K562 (cell line): ENCODE results near the gene SV2C. TPM values are rescaled to one million over a fixed set of nuclear protein-coding genes. Genes with fewer than 3 reads are reported as not detected.

Experiments used
- ATAC-seq: fragments of 200-7000 bp; cut with Tn5 transposase; 3 replicates; pipeline ENCODE4 v1.9.1; 2020; ENCODE audit warnings: moderate library complexity
- BruUV-seq: library from RNA; stranded (reverse); fragments of 400-500 nt; replicated peaks from 2 replicates; lab custom pipeline; 2021; lab: Mats Ljungman, UMichigan
- CTCF ChIA-PET: fragments of 300-600 bp; formaldehyde crosslinking; extraction: SDS; loops from one replicate; lab custom pipeline; 2021; ENCODE audit warnings: low intra/inter-chr PET ratio; lab: Yijun Ruan, JAX
- POLR2A ChIA-PET: fragments of 300-600, 350-650 bp; sonication (Branson Sonifier 250); formaldehyde crosslinking; extraction: SDS; loops from one replicate; lab custom pipeline; 2021; ENCODE audit warnings: antibody characterized with exemption, inconsistent platforms; lab: Yijun Ruan, JAX
- DNase-seq, 4 experiments: peaks; one replicate each; pipeline versions ENCODE4 v3.0.0 to v3.0.0-alpha.2; 2011 to 2018; ENCODE audit warnings: low spot score in 3 of 4, mixed read lengths in 3 of 4; ENCODE audit errors: extremely low read depth in 1 of 4
- FAIRE-seq: peaks from 2 replicates; lab custom pipeline; 2011; peaks lifted over from hg19 to GRCh38; lab: Jason Lieb, UNC
- H2AFZ ChIP-seq: 2 replicates; pipeline ENCODE4 v1.6.0; 2011; ENCODE audit warnings: low read depth, low read length, control low read depth, inconsistent platforms
- H3K27ac ChIP-seq: fragments of 200-600 bp; 3 replicates; pipeline ENCODE4 v1.8.0; 2011; ENCODE audit warnings: low read depth, mild to moderate bottlenecking, control low read depth, inconsistent platforms, low read length, moderate library complexity, mixed read lengths; ENCODE audit errors: extremely low read depth
- H3K27me3 ChIP-seq, 2 experiments: fragments of 300-600 bp in 1 of 2; 2 replicates in 1 of 2; 3 replicates in 1 of 2; pipeline versions ENCODE4 v1.6.0 to v1.8.0; 2011; ENCODE audit warnings: inconsistent platforms in 2 of 2, low read length in 2 of 2, mild to moderate bottlenecking in 1 of 2, mixed read lengths in 1 of 2, moderate library complexity in 1 of 2; ENCODE audit not compliant: control insufficient read depth in 2 of 2, insufficient read depth in 2 of 2
- H3K36me3 ChIP-seq: fragments of 300-600 bp; 3 replicates; pipeline ENCODE4 v1.8.0; 2011; ENCODE audit warnings: mild to moderate bottlenecking, low read length, inconsistent platforms; ENCODE audit not compliant: control insufficient read depth, insufficient read depth
- H3K4me1 ChIP-seq, 2 experiments: fragments of 200-600 bp in 1 of 2; replicated peaks in 1 of 2; 2 replicates in 1 of 2; 3 replicates in 1 of 2; pipeline versions ENCODE4 v1.5.1 to v1.8.0; 2011; ENCODE audit warnings: inconsistent platforms in 2 of 2, low read length in 2 of 2, mild to moderate bottlenecking in 1 of 2, mixed read lengths in 1 of 2, moderate library complexity in 1 of 2; ENCODE audit not compliant: control insufficient read depth in 2 of 2, insufficient read depth in 2 of 2
- H3K4me2 ChIP-seq: 2 replicates; pipeline ENCODE4 v1.6.1; 2011; ENCODE audit warnings: low read length, control low read depth, inconsistent platforms, mixed read lengths; ENCODE audit not compliant: insufficient read depth
- H3K4me3 ChIP-seq: fragments of 200-600 bp; sonication (generic), shearing (Covaris generic); 2 replicates; pipeline ENCODE4 v1.5.1; 2016; ENCODE audit warnings: control low read depth, inconsistent platforms
- H3K79me2 ChIP-seq: fragments of 200-600 bp; 3 replicates; pipeline ENCODE4 v1.8.0; 2011; ENCODE audit warnings: low read length, inconsistent platforms; ENCODE audit not compliant: control insufficient read depth, insufficient read depth
- H3K9ac ChIP-seq, 2 experiments: 2 replicates each; pipeline versions ENCODE4 v1.6.0 to v1.6.1; 2011; ENCODE audit warnings: low read depth in 2 of 2, low read length in 2 of 2, control low read depth in 1 of 2, inconsistent platforms in 1 of 2, mild to moderate bottlenecking in 1 of 2, mixed read lengths in 1 of 2; ENCODE audit not compliant: insufficient read depth in 1 of 2
- H3K9me1 ChIP-seq: one replicate; pipeline ENCODE4 v1.6.0; 2011; ENCODE audit warnings: inconsistent platforms, mild to moderate bottlenecking, low read length, moderate library complexity; ENCODE audit not compliant: control insufficient read depth, insufficient read depth
- H3K9me3 ChIP-seq: replicated peaks from 2 replicates; pipeline ENCODE4 v1.5.1; 2011; ENCODE audit warnings: low read depth, low read length, inconsistent platforms; ENCODE audit not compliant: control insufficient read depth, insufficient read depth
- H4K20me1 ChIP-seq: replicated peaks from 2 replicates; pipeline ENCODE4 v1.6.1; 2011; ENCODE audit warnings: low read length, inconsistent platforms, mixed read lengths; ENCODE audit not compliant: control insufficient read depth, insufficient read depth
- C11orf30 ChIP-seq: fragments of 450-650 bp; IDR thresholded peaks from 2 replicates; pipeline ENCODE4 v1.6.1; 2016; ENCODE audit warnings: low read depth, mild to moderate bottlenecking
- HDAC3 ChIP-seq: fragments of 450-650 bp; IDR thresholded peaks from 2 replicates; pipeline ENCODE4 v1.6.1; 2018; ENCODE audit warnings: borderline replicate concordance, mild to moderate bottlenecking, moderate library complexity; ENCODE audit not compliant: partially characterized antibody
- MAFK ChIP-seq: IDR thresholded peaks from 2 replicates; pipeline ENCODE4 v1.6.1; 2011; ENCODE audit warnings: low read length, improper control_type of control experiment
- SAFB2 ChIP-seq: fragments of 200-400 bp; formaldehyde crosslinking; IDR thresholded peaks from 2 replicates; pipeline ENCODE4 v1.6.1; 2018; ENCODE audit warnings: borderline replicate concordance, low read length, low read depth, moderate library complexity; ENCODE audit not compliant: severe bottlenecking
- WGBS: fragments of 100-300 bp; shearing (Covaris generic); methylation state at CpG from one replicate; pipeline ENCODE4 v1.1.6; 2016; ENCODE audit warnings: low coverage, mixed read lengths; ENCODE audit not compliant: insufficient coverage; ENCODE audit errors: missing lambda C conversion rate; 5-methylcytosine and 5-hydroxymethylcytosine counted together
- in situ Hi-C: fragments of 300-500 bp; cut with MboI; formaldehyde crosslinking; loops from 4 replicates; pipeline ENCODE4 v1.15.0; 2018; ENCODE audit warnings: inconsistent platforms, mixed read lengths
- intact Hi-C: fragments of 100-400 bp; cut with micrococcal nuclease; formaldehyde crosslinking; loops from 2 replicates; pipeline ENCODE4 v1.14.2; 2022
- polyA plus RNA-seq, 8 experiments: library from polyadenylated mRNA; depleted of rRNA in 4 of 8; stranded (reverse) in 5 of 8; unstranded in 3 of 8; fragments of >200 nt; fragmentation: Nextera tagmentation in 2 of 8; fragmentation: Illumina TruSeq in 1 of 8; extraction: Ambion mirVana in 2 of 8; extraction: Trizol in 1 of 8; gene quantifications; 2 replicates each; pipeline versions ENCODE4 v1.2.1 to v1.2.3, GENCODE V29; 2011 to 2014; ENCODE audit warnings: inconsistent platforms in 1 of 8, missing spikeins in 1 of 8
- total RNA-seq, 7 experiments: library from RNA; depleted of rRNA in 6 of 7; stranded (reverse); fragments of >200 nt in 6 of 7; fragmentation: Illumina TruSeq in 2 of 7; extraction: Trizol in 2 of 7; gene quantifications; 2 replicates each; pipeline versions ENCODE4 v1.2.1 to v1.2.3, GENCODE V29; 2011 to 2021; ENCODE audit warnings: low replicate concordance in 1 of 7
- TF ChIP-seq, protein P1 (sequence below): fragments of 450-650 bp; IDR thresholded peaks from 2 replicates; pipeline ENCODE4 v1.6.1; 2016; ENCODE audit warnings: borderline replicate concordance
- TF ChIP-seq, protein P2 (sequence below): fragments of 450-650 bp; IDR thresholded peaks from 2 replicates; pipeline ENCODE4 v1.6.1; 2016; ENCODE audit warnings: mild to moderate bottlenecking, moderate library complexity
- TF ChIP-seq, protein P3 (sequence below): fragments of 250-450 bp; sonication (Bioruptor Pico); IDR thresholded peaks from 2 replicates; pipeline ENCODE4 v1.4.0; 2020; ENCODE audit warnings: mild to moderate bottlenecking, moderate library complexity

Gene SV2C
- total and polyA plus RNA-seq, 9 of the 15 experiments (the other 6 are each of a cell fraction or from before 2014, with no cell fraction given): 0.05 TPM; not detected in 8

DNA sequence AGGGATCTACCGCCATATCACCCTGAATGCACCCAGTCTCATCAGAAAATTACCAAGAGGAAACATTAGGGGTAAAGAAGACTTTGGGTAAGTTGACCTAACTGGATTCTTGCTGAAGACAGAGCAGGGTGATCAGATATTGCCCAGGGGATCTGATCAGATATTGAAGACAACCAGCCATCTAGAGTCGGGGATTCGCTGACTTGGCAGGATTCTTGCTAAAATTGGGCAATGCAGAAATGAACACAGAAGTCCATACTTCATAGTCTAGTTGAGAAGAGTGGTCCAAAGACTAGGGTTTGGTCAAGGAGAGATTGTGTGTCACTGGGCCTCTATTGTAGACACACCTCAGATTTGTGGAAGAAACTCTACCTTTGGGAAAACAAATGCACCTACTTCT, 107.2 kb downstream of the SV2C start:
- intact Hi-C loops: no loop called here
- ChIA-PET CTCF (no interaction called here), POLR2A (interaction anchor here (1.3 kb wide), 1 partner anchor 11 kb away, joined by 5 read pairs; no protein-coding TSS in a partner anchor)
- TF ChIP-seq HDAC3 (no peak), MAFK (peak; percentile 49; the same call in 1 of the 2 replicates), SAFB2 (no peak), C11orf30 (peak; percentile 51; the same call in 1 of the 2 replicates)
- TF ChIP-seq, protein P1, sequence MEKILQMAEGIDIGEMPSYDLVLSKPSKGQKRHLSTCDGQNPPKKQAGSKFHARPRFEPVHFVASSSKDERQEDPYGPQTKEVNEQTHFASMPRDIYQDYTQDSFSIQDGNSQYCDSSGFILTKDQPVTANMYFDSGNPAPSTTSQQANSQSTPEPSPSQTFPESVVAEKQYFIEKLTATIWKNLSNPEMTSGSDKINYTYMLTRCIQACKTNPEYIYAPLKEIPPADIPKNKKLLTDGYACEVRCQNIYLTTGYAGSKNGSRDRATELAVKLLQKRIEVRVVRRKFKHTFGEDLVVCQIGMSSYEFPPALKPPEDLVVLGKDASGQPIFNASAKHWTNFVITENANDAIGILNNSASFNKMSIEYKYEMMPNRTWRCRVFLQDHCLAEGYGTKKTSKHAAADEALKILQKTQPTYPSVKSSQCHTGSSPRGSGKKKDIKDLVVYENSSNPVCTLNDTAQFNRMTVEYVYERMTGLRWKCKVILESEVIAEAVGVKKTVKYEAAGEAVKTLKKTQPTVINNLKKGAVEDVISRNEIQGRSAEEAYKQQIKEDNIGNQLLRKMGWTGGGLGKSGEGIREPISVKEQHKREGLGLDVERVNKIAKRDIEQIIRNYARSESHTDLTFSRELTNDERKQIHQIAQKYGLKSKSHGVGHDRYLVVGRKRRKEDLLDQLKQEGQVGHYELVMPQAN: no peak
- TF ChIP-seq, protein P2, sequence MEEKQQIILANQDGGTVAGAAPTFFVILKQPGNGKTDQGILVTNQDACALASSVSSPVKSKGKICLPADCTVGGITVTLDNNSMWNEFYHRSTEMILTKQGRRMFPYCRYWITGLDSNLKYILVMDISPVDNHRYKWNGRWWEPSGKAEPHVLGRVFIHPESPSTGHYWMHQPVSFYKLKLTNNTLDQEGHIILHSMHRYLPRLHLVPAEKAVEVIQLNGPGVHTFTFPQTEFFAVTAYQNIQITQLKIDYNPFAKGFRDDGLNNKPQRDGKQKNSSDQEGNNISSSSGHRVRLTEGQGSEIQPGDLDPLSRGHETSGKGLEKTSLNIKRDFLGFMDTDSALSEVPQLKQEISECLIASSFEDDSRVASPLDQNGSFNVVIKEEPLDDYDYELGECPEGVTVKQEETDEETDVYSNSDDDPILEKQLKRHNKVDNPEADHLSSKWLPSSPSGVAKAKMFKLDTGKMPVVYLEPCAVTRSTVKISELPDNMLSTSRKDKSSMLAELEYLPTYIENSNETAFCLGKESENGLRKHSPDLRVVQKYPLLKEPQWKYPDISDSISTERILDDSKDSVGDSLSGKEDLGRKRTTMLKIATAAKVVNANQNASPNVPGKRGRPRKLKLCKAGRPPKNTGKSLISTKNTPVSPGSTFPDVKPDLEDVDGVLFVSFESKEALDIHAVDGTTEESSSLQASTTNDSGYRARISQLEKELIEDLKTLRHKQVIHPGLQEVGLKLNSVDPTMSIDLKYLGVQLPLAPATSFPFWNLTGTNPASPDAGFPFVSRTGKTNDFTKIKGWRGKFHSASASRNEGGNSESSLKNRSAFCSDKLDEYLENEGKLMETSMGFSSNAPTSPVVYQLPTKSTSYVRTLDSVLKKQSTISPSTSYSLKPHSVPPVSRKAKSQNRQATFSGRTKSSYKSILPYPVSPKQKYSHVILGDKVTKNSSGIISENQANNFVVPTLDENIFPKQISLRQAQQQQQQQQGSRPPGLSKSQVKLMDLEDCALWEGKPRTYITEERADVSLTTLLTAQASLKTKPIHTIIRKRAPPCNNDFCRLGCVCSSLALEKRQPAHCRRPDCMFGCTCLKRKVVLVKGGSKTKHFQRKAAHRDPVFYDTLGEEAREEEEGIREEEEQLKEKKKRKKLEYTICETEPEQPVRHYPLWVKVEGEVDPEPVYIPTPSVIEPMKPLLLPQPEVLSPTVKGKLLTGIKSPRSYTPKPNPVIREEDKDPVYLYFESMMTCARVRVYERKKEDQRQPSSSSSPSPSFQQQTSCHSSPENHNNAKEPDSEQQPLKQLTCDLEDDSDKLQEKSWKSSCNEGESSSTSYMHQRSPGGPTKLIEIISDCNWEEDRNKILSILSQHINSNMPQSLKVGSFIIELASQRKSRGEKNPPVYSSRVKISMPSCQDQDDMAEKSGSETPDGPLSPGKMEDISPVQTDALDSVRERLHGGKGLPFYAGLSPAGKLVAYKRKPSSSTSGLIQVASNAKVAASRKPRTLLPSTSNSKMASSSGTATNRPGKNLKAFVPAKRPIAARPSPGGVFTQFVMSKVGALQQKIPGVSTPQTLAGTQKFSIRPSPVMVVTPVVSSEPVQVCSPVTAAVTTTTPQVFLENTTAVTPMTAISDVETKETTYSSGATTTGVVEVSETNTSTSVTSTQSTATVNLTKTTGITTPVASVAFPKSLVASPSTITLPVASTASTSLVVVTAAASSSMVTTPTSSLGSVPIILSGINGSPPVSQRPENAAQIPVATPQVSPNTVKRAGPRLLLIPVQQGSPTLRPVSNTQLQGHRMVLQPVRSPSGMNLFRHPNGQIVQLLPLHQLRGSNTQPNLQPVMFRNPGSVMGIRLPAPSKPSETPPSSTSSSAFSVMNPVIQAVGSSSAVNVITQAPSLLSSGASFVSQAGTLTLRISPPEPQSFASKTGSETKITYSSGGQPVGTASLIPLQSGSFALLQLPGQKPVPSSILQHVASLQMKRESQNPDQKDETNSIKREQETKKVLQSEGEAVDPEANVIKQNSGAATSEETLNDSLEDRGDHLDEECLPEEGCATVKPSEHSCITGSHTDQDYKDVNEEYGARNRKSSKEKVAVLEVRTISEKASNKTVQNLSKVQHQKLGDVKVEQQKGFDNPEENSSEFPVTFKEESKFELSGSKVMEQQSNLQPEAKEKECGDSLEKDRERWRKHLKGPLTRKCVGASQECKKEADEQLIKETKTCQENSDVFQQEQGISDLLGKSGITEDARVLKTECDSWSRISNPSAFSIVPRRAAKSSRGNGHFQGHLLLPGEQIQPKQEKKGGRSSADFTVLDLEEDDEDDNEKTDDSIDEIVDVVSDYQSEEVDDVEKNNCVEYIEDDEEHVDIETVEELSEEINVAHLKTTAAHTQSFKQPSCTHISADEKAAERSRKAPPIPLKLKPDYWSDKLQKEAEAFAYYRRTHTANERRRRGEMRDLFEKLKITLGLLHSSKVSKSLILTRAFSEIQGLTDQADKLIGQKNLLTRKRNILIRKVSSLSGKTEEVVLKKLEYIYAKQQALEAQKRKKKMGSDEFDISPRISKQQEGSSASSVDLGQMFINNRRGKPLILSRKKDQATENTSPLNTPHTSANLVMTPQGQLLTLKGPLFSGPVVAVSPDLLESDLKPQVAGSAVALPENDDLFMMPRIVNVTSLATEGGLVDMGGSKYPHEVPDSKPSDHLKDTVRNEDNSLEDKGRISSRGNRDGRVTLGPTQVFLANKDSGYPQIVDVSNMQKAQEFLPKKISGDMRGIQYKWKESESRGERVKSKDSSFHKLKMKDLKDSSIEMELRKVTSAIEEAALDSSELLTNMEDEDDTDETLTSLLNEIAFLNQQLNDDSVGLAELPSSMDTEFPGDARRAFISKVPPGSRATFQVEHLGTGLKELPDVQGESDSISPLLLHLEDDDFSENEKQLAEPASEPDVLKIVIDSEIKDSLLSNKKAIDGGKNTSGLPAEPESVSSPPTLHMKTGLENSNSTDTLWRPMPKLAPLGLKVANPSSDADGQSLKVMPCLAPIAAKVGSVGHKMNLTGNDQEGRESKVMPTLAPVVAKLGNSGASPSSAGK: no peak
- TF ChIP-seq, protein P3, sequence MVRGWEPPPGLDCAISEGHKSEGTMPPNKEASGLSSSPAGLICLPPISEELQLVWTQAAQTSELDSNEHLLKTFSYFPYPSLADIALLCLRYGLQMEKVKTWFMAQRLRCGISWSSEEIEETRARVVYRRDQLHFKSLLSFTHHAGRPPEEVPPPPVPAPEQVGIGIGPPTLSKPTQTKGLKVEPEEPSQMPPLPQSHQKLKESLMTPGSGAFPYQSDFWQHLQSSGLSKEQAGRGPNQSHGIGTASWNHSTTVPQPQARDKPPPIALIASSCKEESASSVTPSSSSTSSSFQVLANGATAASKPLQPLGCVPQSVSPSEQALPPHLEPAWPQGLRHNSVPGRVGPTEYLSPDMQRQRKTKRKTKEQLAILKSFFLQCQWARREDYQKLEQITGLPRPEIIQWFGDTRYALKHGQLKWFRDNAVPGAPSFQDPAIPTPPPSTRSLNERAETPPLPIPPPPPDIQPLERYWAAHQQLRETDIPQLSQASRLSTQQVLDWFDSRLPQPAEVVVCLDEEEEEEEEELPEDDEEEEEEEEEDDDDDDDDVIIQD: no peak

More for the DNA sequence above, 107.2 kb downstream of the SV2C start:
- Histone ChIP-seq H3K4me3 (no peak overlapping the region), H2AFZ (no peak overlapping the region), H3K9me3 (no peaks in the 10 kb centered on the region), H3K4me1 (no peaks in the 10 kb centered on the region), H3K4me2 (no peak overlapping the region), H4K20me1 (no peaks in the 10 kb centered on the region), H3K9ac (no peak overlapping the region), H3K27ac (no peak overlapping the region), H3K79me2 (no peaks in the 10 kb centered on the region), H3K36me3 (no peaks in the 10 kb centered on the region), H3K27me3 (peaks cover 0 to 8% of the 10 kb centered on the region in 2 experiments; a peak in 4 of 5 replicates), H3K9me1 (no peaks in the 10 kb centered on the region)
- FAIRE-seq: no peak
- WGBS: 0% methylated on average over 3 of the region's 3 CpGs
- in situ Hi-C loops: no loop called here
- DNase-seq: no peak
- ATAC-seq: no peak
- BruUV-seq: no TSS peak
